ENCODE results near the gene LLGL2. TPM values are rescaled to one million over a fixed set of nuclear protein-coding genes. Genes with fewer than 3 reads are reported as not detected.

LLGL2 gene
- total RNA-seq, 1 donor from 2014 or later: 111 TPM

DNA sequence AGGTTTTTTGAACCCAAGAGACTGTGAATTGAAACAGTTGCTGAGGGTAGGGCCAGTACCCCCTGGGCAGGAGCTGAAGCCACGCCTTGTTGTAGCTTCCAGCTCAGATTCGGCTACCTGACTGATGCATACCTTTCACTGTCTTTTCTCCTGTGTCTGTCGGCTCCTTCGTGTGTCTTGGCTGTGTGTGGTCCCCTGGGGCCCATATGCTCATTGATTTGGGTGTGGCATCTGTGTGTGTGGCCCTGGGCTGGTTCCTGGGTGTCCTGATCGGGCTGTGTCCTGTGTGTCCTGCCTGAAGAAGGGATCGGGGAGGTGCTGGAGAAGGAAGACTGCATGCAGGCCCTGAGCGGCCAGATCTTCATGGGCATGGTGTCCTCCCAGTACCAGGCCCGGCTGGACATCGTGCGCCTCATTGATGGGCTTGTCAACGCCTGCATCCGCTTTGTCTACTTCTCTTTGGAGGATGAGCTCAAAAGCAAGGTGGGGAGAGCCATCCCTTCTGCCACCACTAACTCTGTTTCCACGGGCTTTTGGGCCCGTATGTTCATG, 31.1 kb upstream of the LLGL2 start:
- H3K36me3 ChIP-seq: peaks cover 88% of the 10 kb centered on the region
- no peak overlapping the region for H3K4me3 ChIP-seq
- no peak for ATAC-seq
- no peak for DNase-seq
- TF ChIP-seq, protein P1, sequence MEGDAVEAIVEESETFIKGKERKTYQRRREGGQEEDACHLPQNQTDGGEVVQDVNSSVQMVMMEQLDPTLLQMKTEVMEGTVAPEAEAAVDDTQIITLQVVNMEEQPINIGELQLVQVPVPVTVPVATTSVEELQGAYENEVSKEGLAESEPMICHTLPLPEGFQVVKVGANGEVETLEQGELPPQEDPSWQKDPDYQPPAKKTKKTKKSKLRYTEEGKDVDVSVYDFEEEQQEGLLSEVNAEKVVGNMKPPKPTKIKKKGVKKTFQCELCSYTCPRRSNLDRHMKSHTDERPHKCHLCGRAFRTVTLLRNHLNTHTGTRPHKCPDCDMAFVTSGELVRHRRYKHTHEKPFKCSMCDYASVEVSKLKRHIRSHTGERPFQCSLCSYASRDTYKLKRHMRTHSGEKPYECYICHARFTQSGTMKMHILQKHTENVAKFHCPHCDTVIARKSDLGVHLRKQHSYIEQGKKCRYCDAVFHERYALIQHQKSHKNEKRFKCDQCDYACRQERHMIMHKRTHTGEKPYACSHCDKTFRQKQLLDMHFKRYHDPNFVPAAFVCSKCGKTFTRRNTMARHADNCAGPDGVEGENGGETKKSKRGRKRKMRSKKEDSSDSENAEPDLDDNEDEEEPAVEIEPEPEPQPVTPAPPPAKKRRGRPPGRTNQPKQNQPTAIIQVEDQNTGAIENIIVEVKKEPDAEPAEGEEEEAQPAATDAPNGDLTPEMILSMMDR (IDR thresholded peaks at IDR 0.05): no peak
- H3K9me3 ChIP-seq: no peaks in the 10 kb centered on the region
- peaks cover 19% of the 10 kb centered on the region for H3K4me1 ChIP-seq
- H3K27ac ChIP-seq: no peak overlapping the region
- H3K27me3 ChIP-seq (ENCODE audit: low read depth): no peaks in the 10 kb centered on the region
- intact Hi-C loops (cut with DNase I): no loop called here

DNA sequence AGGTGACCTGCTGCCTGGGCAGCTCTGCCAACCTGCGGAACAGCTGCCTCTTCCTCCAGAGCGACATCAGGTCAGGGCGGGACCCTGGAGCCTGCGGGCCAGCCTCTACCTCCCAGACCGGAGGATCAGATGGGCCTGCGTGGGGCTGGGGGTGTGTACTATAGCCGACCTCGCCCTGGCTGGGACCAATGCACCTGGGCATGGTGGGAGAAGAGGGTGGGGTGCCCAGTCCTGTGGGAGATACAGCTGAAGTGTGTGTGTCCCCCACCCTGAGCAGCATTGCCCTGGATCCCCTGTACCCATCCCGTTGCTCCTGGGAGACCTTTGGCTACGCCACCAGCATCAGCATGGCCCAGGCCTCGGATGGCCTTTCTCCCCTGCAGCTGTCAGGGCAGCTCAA, 29.5 kb upstream of the LLGL2 start:
- H3K27ac ChIP-seq: no peak overlapping the region
- no peaks in the 10 kb centered on the region for H3K9me3 ChIP-seq
- peaks cover 99% of the 10 kb centered on the region for H3K36me3 ChIP-seq
- no peak for ATAC-seq
- H3K4me1 ChIP-seq: peaks cover 19% of the 10 kb centered on the region
- no peak for DNase-seq
- no peaks in the 10 kb centered on the region for H3K27me3 ChIP-seq (ENCODE audit: low read depth)
- TF ChIP-seq, protein P1 (IDR thresholded peaks at IDR 0.05): no peak
- no peak overlapping the region for H3K4me3 ChIP-seq
- intact Hi-C loops (cut with DNase I): no loop called here

DNA sequence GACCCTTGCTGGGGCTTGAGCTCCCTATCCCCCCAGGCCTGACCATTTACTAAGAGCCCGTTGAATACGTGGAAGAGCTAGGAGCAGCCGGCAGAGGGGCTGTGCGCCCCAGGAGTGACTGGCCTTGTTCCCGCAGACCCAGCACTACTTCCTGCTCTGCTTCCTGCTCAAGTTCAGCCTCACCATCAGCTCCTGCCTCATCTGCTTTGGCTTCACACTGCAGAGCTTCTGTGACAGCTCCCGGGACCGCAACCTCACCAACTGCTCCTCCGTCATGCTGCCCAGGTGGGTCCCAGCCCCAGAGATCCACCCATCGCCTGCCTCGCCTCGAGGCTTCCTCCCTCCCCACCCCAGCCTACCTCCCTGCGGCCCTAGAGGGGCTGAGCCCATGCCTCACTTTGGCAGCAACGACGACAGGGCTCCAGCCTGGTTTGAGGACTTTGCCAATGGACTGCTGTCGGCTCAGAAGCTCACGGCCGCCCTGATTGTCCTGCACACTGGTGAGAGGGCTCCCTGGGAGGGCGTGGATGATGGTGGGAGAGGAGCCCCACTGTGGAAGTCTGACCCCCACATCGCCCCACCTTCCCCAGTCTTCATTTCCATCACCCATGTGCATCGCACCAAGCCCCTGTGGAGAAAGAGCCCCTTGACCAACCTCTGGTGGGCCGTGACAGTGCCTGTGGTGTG, 27.3 kb upstream of the LLGL2 start:
- H3K4me1 ChIP-seq: peaks cover 14% of the 10 kb centered on the region
- no peaks in the 10 kb centered on the region for H3K27me3 ChIP-seq (ENCODE audit: low read depth)
- TF ChIP-seq, protein P1 (IDR thresholded peaks at IDR 0.05): no peak
- intact Hi-C loops (cut with DNase I): no loop called here
- no peaks in the 10 kb centered on the region for H3K9me3 ChIP-seq
- H3K4me3 ChIP-seq: no peak overlapping the region
- peak overlapping the region; percentile 56 for H3K27ac ChIP-seq
- no peak for ATAC-seq
- no peak for DNase-seq
- peaks cover 89% of the 10 kb centered on the region for H3K36me3 ChIP-seq

DNA sequence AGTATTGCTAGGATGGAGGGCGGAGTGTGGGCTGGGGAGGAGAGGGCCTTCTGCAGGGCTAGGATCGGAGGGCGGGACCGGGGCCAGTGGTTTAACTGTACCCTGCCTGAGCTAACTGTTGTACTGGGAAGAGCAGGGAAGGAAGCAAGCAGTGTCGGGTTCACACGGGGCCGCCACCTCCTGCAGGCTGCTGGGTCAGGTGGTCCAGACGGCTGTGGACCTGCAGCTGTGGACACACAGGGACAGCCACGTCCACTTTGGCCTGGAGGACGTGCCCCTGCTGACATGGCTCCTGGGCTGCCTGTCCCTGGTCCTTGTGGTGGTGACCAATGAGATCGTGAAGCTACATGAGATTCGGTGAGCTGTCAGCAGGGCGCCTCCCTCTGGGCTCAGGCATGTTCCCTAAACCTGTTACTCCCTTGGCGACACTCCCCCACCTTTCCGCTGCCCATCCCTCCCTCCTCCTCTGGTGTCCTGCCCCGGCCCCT, 26.7 kb upstream of the LLGL2 start:
- no peak for DNase-seq
- Histone ChIP-seq H3K36me3 (peaks cover 89% of the 10 kb centered on the region), H3K27ac (peak overlapping the region; percentile 56), H3K4me3 (no peak overlapping the region), H3K27me3 (ENCODE audit: low read depth) (no peaks in the 10 kb centered on the region), H3K9me3 (no peaks in the 10 kb centered on the region), H3K4me1 (peaks cover 16% of the 10 kb centered on the region)
- intact Hi-C loops (cut with DNase I): no loop called here
- TF ChIP-seq, protein P1 (IDR thresholded peaks at IDR 0.05): no peak
- ATAC-seq: no peak

- Histone ChIP-seq H3K9me3 (no peaks in the 10 kb centered on the region), H3K36me3 (peaks cover 89% of the 10 kb centered on the region), H3K4me3 (peak overlapping the region; percentile 6), H3K27me3 (ENCODE audit: low read depth) (no peaks in the 10 kb centered on the region), H3K4me1 (peaks cover 23% of the 10 kb centered on the region), H3K27ac (peak overlapping the region; percentile 56)
- no peak for DNase-seq
- TF ChIP-seq, protein P1 (IDR thresholded peaks at IDR 0.05): no peak
- no peak for ATAC-seq
- intact Hi-C loops (cut with DNase I): no loop called here
These were observed 26.0 kb upstream of the LLGL2 start for GRCh38 chr17:75499313-75500022.

Data from lower lobe of right lung (tissue), 2 donors.